Adrenal gland (tissue), 12 donors: ENCODE measurements around the gene JPH2. TPM values are rescaled to one million over a fixed set of nuclear protein-coding genes. Genes with fewer than 3 reads are reported as not detected.

Source experiments
- DNase-seq, 7 donors: peaks; one replicate each; pipeline ENCODE4 v3.0.0-alpha.2; 2019 to 2020
- H3K27ac ChIP-seq, 5 donors: fragments of 200-600 bp; sonication (generic) in 4 of 5; 1 replicate in 3 of 5; 2 replicates in 2 of 5; pipeline versions ENCODE4 v1.5.1 to v1.8.0; 2016 to 2020; ENCODE audit warnings: mild to moderate bottlenecking in 1 of 5
- H3K27me3 ChIP-seq: fragments of 200-600 bp; 2 replicates; pipeline ENCODE4 v1.8.0; 2021
- H3K36me3 ChIP-seq, 2 donors: fragments of 200-600 bp; replicated peaks in 1 of 2; 1 replicate in 1 of 2; 2 replicates in 1 of 2; pipeline versions ENCODE4 v1.5.1 to v1.8.0; 2018 to 2022
- H3K4me1 ChIP-seq, 2 donors: fragments of 200-600 bp; replicated peaks in 1 of 2; 1 replicate in 1 of 2; 2 replicates in 1 of 2; pipeline versions ENCODE4 v1.5.1 to v1.8.0; 2018 to 2021
- H3K4me3 ChIP-seq, 4 donors: fragments of 200-600 bp; sonication (generic) in 3 of 4; one replicate each; pipeline ENCODE4 v1.5.1; 2016 to 2018
- H3K9me3 ChIP-seq, 3 donors: fragments of 200-600 bp; sonication (generic) in 1 of 3; replicated peaks in 1 of 3; 1 replicate in 2 of 3; 2 replicates in 1 of 3; pipeline versions ENCODE4 v1.5.1 to v1.8.0; 2016 to 2021
- POLR2A ChIP-seq, 2 donors: fragments of 450-650 bp; IDR thresholded peaks; one replicate each; pipeline ENCODE4 v1.6.1; 2017; ENCODE audit warnings: antibody characterized with exemption in 2 of 2, mild to moderate bottlenecking in 2 of 2, moderate library complexity in 1 of 2
- WGBS, 4 donors: extraction: QIAGEN DNeasy Blood & Tissue Kit in 2 of 4; methylation state at CpG; one replicate each; pipeline versions ENCODE4 v1.1.5 to v1.1.7; 2013 to 2017; 5-methylcytosine and 5-hydroxymethylcytosine counted together
- intact Hi-C, 2 donors: fragments of 100-400 bp; cut with DNase I; formaldehyde crosslinking; loops; one replicate each; pipeline versions ENCODE4 v1.14.1 to v1.15.0; 2022 to 2023
- polyA plus RNA-seq, 3 donors: library from polyadenylated mRNA; stranded (reverse); fragments of 200-250 nt in 2 of 3; fragments of 350-450 nt in 1 of 3; fragmentation: Illumina TruSeq in 1 of 3; extraction: RNeasy Lipid Tissue Mini Kit (QIAGEN cat#74804) in 1 of 3; gene quantifications; one replicate each; pipeline ENCODE4 v1.2.3, GENCODE V29; 2013 to 2014
- total RNA-seq, 9 donors: library from RNA; depleted of rRNA in 4 of 9; stranded (reverse); fragments of >200 nt in 4 of 9; fragments of 120-200 nt in 1 of 9; fragmentation: NEBNext Ultra II Directional in 1 of 9; extraction: Animal tissue kit (Norgen Biotek cat#: 25700) in 1 of 9; gene quantifications; one replicate each; pipeline versions ENCODE4 v1.1.0 to v1.2.4, GENCODE V29; 2013 to 2023
- TF ChIP-seq, protein P1 (sequence below), 6 experiments: fragments of 450-650 bp in 4 of 6; fragments of 200-600 bp in 2 of 6; sonication (generic) in 1 of 6; IDR thresholded peaks; 1 replicate in 5 of 6; 2 replicates in 1 of 6; pipeline versions ENCODE4 v1.5.1 to v1.8.0; 2016 to 2021; ENCODE audit warnings: antibody characterized with exemption in 6 of 6, mild to moderate bottlenecking in 2 of 6, moderate library complexity in 1 of 6
- donor health status: healthy with polysubstance abuse.
- donor health status: Bipolar disorder and iron deficiency.
- donor health status: DM: yes; HTN: yes; CAD: no.
- donor health status: DM: no; HTN: no; CAD: no.
- donor health status: DM: no; HTN: no; CAD: no.
- donor health status: DM: yes; HTN: yes; CAD: no.

The JPH2 gene
- total and polyA plus RNA-seq, 12 donors, result 0.59 to 13.0 (median 3.4) TPM

- H3K36me3 ChIP-seq, result no peaks in the 10 kb centered on the region
- no peak overlapping the region for H3K4me3 ChIP-seq
- no peaks in the 10 kb centered on the region for H3K9me3 ChIP-seq
- peaks cover 0 to 7% of the 10 kb centered on the region in 2 donors for H3K4me1 ChIP-seq
- H3K27ac ChIP-seq, result no peak overlapping the region
- TF ChIP-seq, protein P1, sequence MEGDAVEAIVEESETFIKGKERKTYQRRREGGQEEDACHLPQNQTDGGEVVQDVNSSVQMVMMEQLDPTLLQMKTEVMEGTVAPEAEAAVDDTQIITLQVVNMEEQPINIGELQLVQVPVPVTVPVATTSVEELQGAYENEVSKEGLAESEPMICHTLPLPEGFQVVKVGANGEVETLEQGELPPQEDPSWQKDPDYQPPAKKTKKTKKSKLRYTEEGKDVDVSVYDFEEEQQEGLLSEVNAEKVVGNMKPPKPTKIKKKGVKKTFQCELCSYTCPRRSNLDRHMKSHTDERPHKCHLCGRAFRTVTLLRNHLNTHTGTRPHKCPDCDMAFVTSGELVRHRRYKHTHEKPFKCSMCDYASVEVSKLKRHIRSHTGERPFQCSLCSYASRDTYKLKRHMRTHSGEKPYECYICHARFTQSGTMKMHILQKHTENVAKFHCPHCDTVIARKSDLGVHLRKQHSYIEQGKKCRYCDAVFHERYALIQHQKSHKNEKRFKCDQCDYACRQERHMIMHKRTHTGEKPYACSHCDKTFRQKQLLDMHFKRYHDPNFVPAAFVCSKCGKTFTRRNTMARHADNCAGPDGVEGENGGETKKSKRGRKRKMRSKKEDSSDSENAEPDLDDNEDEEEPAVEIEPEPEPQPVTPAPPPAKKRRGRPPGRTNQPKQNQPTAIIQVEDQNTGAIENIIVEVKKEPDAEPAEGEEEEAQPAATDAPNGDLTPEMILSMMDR (IDR thresholded peaks at IDR 0.05), result no peak
- no peak for TF ChIP-seq POLR2A (IDR thresholded peaks at IDR 0.05)
- intact Hi-C loops, result no loop called here
- DNase-seq, result peak in 1 of 7 donors; percentile 17
- 71 to 80% (median 77%) methylated on average over 6 of the region's 6 CpGs for WGBS, 4 donors
- no peaks in the 10 kb centered on the region for H3K27me3 ChIP-seq
These were observed 113.3 kb downstream of the JPH2 start for GRCh38 chr20:44073675-44074071.

- peak in 2 of 7 donors; percentile 10 to 43 for DNase-seq
- H3K9me3 ChIP-seq, result no peaks in the 10 kb centered on the region
- H3K27me3 ChIP-seq, result no peaks in the 10 kb centered on the region
- H3K4me3 ChIP-seq, result no peak overlapping the region
- WGBS, 4 donors, result 67 to 85% (median 74%) methylated on average over 12 to 16 of the region's 16 CpGs
- H3K4me1 ChIP-seq, result peaks cover 0 to 7% of the 10 kb centered on the region in 2 donors
- intact Hi-C loops, result no loop called here
- no peaks in the 10 kb centered on the region for H3K36me3 ChIP-seq
- no peak overlapping the region for H3K27ac ChIP-seq
- TF ChIP-seq POLR2A (IDR thresholded peaks at IDR 0.05), result no peak
- TF ChIP-seq, protein P1 (IDR thresholded peaks at IDR 0.05), result no peak
These were observed 113.8 kb downstream of the JPH2 start for GRCh38 chr20:44073011-44073674.

GRCh38 chr20:44072384-44072783 lies 114.6 kb downstream of the JPH2 start:
- no peaks in the 10 kb centered on the region for H3K9me3 ChIP-seq
- no peak overlapping the region for H3K27ac ChIP-seq
- TF ChIP-seq POLR2A (IDR thresholded peaks at IDR 0.05), result no peak
- TF ChIP-seq, protein P1 (IDR thresholded peaks at IDR 0.05), result no peak
- H3K27me3 ChIP-seq, result no peaks in the 10 kb centered on the region
- peaks cover 0 to 7% of the 10 kb centered on the region in 2 donors for H3K4me1 ChIP-seq
- peak in 1 of 7 donors; percentile 34 for DNase-seq
- intact Hi-C loops, result no loop called here
- H3K36me3 ChIP-seq, result no peaks in the 10 kb centered on the region
- WGBS, 4 donors, result 53 to 61% (median 57%) methylated on average over 6 of the region's 6 CpGs
- H3K4me3 ChIP-seq, result no peak overlapping the region

GRCh38 chr20:44071526-44072111 lies 115.4 kb downstream of the JPH2 start:
- no peaks in the 10 kb centered on the region for H3K36me3 ChIP-seq
- TF ChIP-seq, protein P1 (IDR thresholded peaks at IDR 0.05), result no peak
- no peak for TF ChIP-seq POLR2A (IDR thresholded peaks at IDR 0.05)
- 76 to 88% (median 80%) methylated on average over 6 to 11 of the region's 11 CpGs for WGBS, 4 donors
- H3K27ac ChIP-seq, result no peak overlapping the region
- H3K4me1 ChIP-seq, result peaks cover 0 to 7% of the 10 kb centered on the region in 2 donors
- H3K4me3 ChIP-seq, result no peak overlapping the region
- no peaks in the 10 kb centered on the region for H3K9me3 ChIP-seq
- intact Hi-C loops, result no loop called here
- no peaks in the 10 kb centered on the region for H3K27me3 ChIP-seq
- peak in 1 of 7 donors; percentile 36 for DNase-seq
